HEK293 (cell line): Measurements from ENCODE around the gene ZNF804A.

ENCODE experiments used
- ZNF362 ChIP-seq: fragments of 450-650 bp; formaldehyde crosslinking; IDR thresholded peaks from 2 replicates; pipeline ENCODE4 v1.5.1; 2016; ENCODE audit warnings: missing biosample characterization, missing genetic modification characterization
- TF ChIP-seq, protein P1 (sequence below): fragments of 450-650 bp; formaldehyde crosslinking; IDR thresholded peaks from 2 replicates; pipeline ENCODE4 v1.5.1; 2016; ENCODE audit warnings: missing biosample characterization, missing genetic modification characterization
- TF ChIP-seq, protein P2 (sequence below): IDR thresholded peaks from 2 replicates; pipeline ENCODE4 v1.6.1; 2011; ENCODE audit warnings: mild to moderate bottlenecking, low read depth, low read length, borderline replicate concordance

DNA sequence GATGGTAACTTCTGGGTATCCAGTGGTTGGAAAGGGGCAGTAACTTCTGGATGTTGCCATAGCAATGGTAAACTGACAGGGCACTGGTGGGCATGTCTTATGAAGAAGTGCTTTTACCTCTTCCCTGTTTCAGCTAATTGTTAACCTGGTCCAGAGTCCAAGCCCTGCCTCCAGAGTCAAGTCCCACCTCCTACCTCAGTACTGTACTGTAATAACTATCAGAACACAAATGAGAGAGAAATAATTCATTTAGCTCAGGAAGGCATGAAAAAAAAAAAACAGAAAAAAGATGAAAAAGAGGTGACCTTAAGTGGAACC, 237.0 kb downstream of the ZNF804A start:
- TF ChIP-seq, protein P1, sequence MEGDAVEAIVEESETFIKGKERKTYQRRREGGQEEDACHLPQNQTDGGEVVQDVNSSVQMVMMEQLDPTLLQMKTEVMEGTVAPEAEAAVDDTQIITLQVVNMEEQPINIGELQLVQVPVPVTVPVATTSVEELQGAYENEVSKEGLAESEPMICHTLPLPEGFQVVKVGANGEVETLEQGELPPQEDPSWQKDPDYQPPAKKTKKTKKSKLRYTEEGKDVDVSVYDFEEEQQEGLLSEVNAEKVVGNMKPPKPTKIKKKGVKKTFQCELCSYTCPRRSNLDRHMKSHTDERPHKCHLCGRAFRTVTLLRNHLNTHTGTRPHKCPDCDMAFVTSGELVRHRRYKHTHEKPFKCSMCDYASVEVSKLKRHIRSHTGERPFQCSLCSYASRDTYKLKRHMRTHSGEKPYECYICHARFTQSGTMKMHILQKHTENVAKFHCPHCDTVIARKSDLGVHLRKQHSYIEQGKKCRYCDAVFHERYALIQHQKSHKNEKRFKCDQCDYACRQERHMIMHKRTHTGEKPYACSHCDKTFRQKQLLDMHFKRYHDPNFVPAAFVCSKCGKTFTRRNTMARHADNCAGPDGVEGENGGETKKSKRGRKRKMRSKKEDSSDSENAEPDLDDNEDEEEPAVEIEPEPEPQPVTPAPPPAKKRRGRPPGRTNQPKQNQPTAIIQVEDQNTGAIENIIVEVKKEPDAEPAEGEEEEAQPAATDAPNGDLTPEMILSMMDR (tag by site-specific recombination), result no peak
- no peak for TF ChIP-seq ZNF362 (tag by site-specific recombination)
- TF ChIP-seq, protein P2, sequence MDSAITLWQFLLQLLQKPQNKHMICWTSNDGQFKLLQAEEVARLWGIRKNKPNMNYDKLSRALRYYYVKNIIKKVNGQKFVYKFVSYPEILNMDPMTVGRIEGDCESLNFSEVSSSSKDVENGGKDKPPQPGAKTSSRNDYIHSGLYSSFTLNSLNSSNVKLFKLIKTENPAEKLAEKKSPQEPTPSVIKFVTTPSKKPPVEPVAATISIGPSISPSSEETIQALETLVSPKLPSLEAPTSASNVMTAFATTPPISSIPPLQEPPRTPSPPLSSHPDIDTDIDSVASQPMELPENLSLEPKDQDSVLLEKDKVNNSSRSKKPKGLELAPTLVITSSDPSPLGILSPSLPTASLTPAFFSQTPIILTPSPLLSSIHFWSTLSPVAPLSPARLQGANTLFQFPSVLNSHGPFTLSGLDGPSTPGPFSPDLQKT, result no peak
